WTC11 (cell line): ENCODE results near the gene TBC1D19.

Experiments
- FOXP1 ChIP-seq: sonication (generic); formaldehyde crosslinking; IDR thresholded peaks from 2 replicates; pipeline ENCODE4 v1.8.0; 2022; ENCODE audit warnings: missing genetic modification reagents, mild to moderate bottlenecking, moderate library complexity, borderline replicate concordance
- NR2C2 ChIP-seq: sonication (generic); formaldehyde crosslinking; IDR thresholded peaks from 2 replicates; pipeline ENCODE4 v1.8.0; 2022; ENCODE audit warnings: mild to moderate bottlenecking, missing genetic modification reagents
- ZNF138 ChIP-seq: sonication (generic); formaldehyde crosslinking; conservative IDR thresholded peaks from 2 replicates; pipeline ENCODE4 v1.8.1; 2022; ENCODE audit warnings: mild to moderate bottlenecking, moderate library complexity, missing genetic modification reagents

DNA sequence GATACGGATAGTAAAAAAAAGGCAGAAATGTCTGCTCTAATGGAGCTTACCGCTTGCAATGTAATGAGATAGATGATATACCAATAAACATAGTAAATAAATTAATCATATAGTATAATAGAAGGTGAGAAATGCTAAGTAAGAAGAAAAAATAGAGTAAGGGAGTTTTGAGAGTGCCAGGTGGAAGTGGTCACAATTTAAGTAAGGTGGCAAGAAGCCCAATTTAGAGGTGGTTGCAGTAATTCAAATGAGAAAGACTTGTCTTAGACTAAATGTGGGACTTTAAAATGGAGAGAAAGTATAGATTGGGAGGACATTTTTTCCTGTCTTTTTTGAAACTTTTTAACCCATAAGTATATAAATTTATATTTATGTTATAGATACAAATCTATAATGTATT is 26.0 kb downstream of the TBC1D19 start:
- TF ChIP-seq ZNF138 (CRISPR knock-in tag) = no peak
- TF ChIP-seq NR2C2 (CRISPR knock-in tag) = no peak
- TF ChIP-seq FOXP1 (CRISPR knock-in tag) = no peak
